ENCODE results near the gene OR1S2.
"Not testable (repeated sequence)": the region's sequence is repeated elsewhere in the genome, so short reads cannot be mapped to it uniquely, and the experiment has no call there.

The OR1S2 gene

GRCh38 chr11:58204042-58204441 lies at the start of gene OR1S2:
TSS of gene OR1S2 (minus strand) at chr11:58204142. CDS start at chr11:58204142, 0 bp downstream.
- TF ChIP-seq CTCF (IDR thresholded peaks at IDR 0.05), result no peak

- no peak for TF ChIP-seq CTCF (IDR thresholded peaks at IDR 0.05)
Measured at GRCh38 chr11:58243954-58244353, 40.0 kb upstream of the OR1S2 start.

GRCh38 chr11:58227956-58228615 lies 24.1 kb upstream of the OR1S2 start:
- no peak for TF ChIP-seq CTCF (IDR thresholded peaks at IDR 0.05)

GRCh38 chr11:58222721-58223120 lies 18.8 kb upstream of the OR1S2 start:
- no peak for TF ChIP-seq CTCF (IDR thresholded peaks at IDR 0.05)

GRCh38 chr11:58216476-58216875 lies 12.5 kb upstream of the OR1S2 start:
- TF ChIP-seq CTCF (IDR thresholded peaks at IDR 0.05), result no peak

GRCh38 chr11:58212420-58212819 lies 8.5 kb upstream of the OR1S2 start, which contains the start of gene OR1S1:
TSS of gene OR1S1 (plus strand) at chr11:58212720.
- TF ChIP-seq CTCF (IDR thresholded peaks at IDR 0.05), result not testable (repeated sequence)

- TF ChIP-seq CTCF (IDR thresholded peaks at IDR 0.05), result no peak
Measured at GRCh38 chr11:58199271-58199670, 4.7 kb downstream of the OR1S2 start.

- TF ChIP-seq CTCF (IDR thresholded peaks at IDR 0.05), result no peak
Measured at GRCh38 chr11:58195939-58196338, 8.0 kb downstream of the OR1S2 start.

Measured in LNCAP (cell line).